HG02884 (cell line): ENCODE results near the gene ZBTB18.
A peak's percentile ranks its signal among the peaks of the same experiment; 100 is the strongest.

Experiments used
- ATAC-seq: cut with Tn5 transposase; IDR thresholded peaks from one replicate; pipeline ENCODE4 v1.9.1; 2021; ENCODE audit warnings: mild to moderate bottlenecking, moderate library complexity; ENCODE audit not compliant: unreplicated experiment

Gene ZBTB18

GRCh38 chr1:244060686-244061085 is 9.6 kb downstream of the ZBTB18 start:
- no peak for ATAC-seq

DNA sequence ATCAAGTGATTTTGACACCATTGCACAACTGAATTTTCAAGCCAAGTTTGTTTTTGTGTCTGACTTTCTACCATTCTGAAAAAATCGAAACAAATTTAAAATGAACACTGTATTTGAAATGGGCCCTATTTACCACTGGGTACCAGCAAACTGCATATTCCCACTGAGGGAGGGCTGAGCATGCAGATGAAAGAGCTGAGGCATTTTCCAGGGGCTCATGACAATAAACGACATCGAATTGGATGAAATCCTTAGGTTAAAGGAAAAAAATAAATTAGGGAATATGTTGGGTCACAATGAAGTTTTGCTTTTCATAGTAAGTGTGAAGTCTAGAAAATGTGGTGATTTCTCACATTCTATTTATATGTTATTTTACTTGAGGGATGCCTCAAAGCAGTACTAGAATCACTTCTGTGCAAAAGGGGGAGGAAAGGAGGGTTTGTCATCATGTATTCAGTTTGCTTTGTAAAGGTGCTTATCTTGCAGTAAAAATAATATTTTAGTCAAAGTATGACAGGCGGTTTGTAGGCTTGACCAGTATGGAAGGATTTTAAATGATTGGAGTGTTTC is 11.2 kb downstream of the ZBTB18 start:
- ATAC-seq = no peak

- ATAC-seq = no peak
Measured at GRCh38 chr1:244063498-244063897, 12.4 kb downstream of the ZBTB18 start.

- no peak for ATAC-seq
Measured at GRCh38 chr1:244064621-244065020, 13.5 kb downstream of the ZBTB18 start.

DNA sequence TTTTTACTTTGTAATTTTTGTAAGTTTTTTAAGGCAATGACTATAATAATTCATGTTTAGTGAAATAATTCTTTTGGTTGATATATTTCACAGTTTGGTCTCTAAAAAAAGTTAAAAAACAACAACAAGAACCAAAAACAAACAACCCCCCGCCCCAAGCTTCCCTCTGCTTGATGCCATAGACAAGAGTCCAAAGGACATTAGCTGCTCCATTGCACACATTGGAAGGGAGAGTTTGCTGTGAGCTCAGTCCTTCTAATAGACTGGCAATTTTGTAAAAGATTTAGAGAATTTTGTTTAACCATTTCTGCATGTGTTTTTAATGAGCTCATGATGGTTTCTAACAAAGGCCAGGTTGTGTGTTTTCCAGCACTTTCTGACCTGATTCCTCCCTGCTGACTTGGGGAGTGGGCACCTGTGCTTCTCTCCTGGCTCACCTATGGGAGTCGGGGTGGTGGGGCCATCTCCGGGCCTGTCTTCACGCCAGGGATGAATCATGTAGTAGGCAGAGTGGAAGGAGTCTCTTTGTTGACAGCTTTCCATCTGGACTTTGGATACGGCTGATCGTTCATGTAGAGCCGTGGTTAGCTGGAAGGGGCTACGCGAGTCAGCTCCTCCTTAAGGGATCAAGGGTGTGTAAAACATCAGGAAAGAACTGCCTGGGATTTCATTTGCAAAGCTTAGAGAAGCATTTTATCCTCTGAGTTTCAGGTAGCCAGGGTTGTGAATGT is 14.1 kb downstream of the ZBTB18 start:
- ATAC-seq = no peak

- ATAC-seq = no peak
Measured at GRCh38 chr1:244065960-244066388, 14.9 kb downstream of the ZBTB18 start.

GRCh38 chr1:244066954-244067716 is 16.1 kb downstream of the ZBTB18 start:
- ATAC-seq = no peak

DNA sequence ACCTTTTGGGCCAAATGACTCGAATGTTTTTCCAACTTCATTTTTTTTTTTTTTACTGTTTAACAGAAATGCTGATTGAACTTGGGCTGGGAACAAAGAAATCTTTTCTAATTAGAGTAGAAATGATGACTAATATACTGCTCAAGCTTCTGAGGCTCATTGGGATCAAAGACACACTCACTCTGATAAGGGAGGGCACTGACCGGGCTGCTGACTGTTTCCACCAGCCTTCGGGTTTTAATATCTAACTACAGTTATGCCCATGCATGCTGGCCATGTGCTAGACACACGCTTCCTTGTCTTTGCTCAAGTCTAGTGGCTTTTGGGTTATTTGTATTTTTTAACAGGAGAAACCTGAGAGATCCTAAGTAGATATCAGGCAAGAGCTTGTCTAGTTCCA is 16.8 kb downstream of the ZBTB18 start:
- ATAC-seq = no peak

- no peak for ATAC-seq
Measured at GRCh38 chr1:244068567-244068966, 17.5 kb downstream of the ZBTB18 start.

GRCh38 chr1:244069326-244069898 is 18.3 kb downstream of the ZBTB18 start:
- no peak for ATAC-seq

GRCh38 chr1:244074559-244075171 is 23.6 kb downstream of the ZBTB18 start:
- peak; percentile 67 for ATAC-seq

- ATAC-seq = no peak
Measured at GRCh38 chr1:244075247-244075722, 24.2 kb downstream of the ZBTB18 start.

GRCh38 chr1:244076740-244077139 is 25.7 kb downstream of the ZBTB18 start:
- no peak for ATAC-seq

- no peak for ATAC-seq
Measured at GRCh38 chr1:244077473-244078220, 26.6 kb downstream of the ZBTB18 start.

- no peak for ATAC-seq
Measured at GRCh38 chr1:244080343-244080929, 29.4 kb downstream of the ZBTB18 start.

DNA sequence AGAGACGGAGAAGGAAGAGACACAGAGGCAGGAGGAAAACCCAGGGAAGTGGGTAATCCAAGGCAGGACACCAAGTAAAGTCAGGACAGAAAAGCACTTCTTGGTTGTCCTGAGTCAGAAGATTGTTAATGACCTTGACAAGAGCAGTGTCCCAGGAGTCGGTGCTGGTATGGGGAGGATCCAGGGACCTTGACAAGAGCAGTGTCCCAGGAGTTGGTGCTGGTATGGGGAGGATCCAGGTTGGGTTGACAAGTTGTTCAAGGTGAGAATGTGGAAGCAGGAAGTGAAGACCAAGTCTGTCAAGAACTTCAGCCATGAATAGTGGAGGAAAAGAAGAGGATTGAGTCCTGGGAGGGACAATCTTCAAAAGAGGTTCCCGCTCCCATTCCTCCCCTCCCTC is 31.9 kb downstream of the ZBTB18 start:
- no peak for ATAC-seq

DNA sequence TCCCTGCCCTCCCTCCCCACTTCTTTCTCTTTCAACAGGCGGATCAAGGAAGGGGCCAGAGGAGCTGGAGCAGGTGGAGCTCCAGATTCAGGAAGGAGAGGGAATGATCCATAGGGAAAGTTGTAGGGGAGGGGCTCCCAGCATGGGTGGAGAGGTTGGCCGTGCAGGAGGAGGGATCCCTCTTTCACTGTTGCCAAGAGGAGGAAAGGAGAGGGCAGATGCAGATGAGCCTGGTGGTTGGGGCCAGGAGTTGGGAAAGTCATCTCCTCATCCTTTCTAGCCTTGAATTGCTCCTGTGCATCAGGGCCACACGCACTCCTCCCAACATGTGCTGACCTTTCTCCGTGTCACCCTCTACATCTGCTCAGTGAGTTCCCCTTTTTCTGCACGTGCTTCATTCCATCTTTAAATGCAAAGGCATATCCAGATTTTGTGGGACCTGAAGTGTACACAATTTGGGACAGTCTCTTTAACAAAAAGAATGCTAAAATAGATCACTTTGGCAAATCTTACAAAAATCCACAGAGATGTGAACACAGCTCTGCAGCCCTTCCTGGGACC is 32.4 kb downstream of the ZBTB18 start:
- ATAC-seq = no peak

DNA sequence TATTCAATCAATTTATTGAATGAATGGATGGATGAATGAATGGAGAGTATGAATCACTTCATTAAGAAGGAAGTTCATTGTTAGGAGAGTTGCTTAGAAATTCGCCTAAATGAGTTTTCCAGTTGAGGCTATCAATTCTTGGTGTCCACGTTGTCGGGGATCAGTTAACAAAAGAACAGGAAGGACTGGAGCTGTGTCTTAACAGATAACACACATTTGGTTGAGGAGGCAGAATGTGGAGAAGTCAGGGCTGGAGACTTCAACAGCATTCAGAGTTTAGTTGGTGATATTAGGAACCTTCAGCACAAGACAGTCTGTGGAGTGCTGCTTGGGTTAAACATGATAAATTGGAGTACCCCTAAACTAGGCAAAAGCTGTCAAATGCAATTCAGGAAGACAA is 33.7 kb downstream of the ZBTB18 start:
- ATAC-seq = no peak

DNA sequence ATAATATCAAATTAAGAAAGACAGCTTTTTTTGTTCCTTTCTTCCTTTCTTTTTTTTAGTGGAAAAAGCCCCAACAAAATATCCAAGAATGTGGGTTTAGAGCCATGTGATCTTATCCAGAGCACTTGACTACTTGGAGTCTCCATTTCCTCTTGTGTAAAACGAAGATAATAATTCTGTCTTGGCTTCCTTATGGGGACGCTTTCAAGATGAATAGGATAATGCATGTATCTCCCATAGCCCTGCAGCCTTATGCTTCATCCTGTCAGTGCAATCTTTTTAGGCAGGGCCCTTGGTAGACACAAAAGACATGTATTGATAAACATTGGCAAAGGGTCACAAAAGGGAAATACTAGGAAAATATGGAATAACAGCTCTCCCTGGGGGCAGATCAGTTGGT is 34.8 kb downstream of the ZBTB18 start:
- no peak for ATAC-seq
